CD4-positive, CD25-positive, alpha-beta regulatory T cell (primary cell): ENCODE measurements around the gene ANKFN1. TPM values are rescaled to one million over a fixed set of nuclear protein-coding genes. Genes with fewer than 3 reads are reported as not detected.

Source experiments
- ATAC-seq, 2 donors: fragments of 150-1000 bp; cut with Tn5 transposase; one replicate each; pipeline ENCODE4 v1.10.0; 2021; ENCODE audit warnings: low read depth in 2 of 2, moderate number of reproducible peaks in 2 of 2, moderate library complexity in 1 of 2
- DNase-seq, 3 donors: peaks; one replicate each; pipeline versions ENCODE4 v3.0.0 to v3.0.0-alpha.2; 2012 to 2022; ENCODE audit warnings: mixed read lengths in 1 of 3
- H3K27ac ChIP-seq: one replicate; pipeline ENCODE4 v1.7.0; 2013; ENCODE audit warnings: mild to moderate bottlenecking, low read length; ENCODE audit not compliant: insufficient read depth, poor library complexity, severe bottlenecking
- H3K27me3 ChIP-seq: one replicate; pipeline ENCODE4 v1.7.0; 2013; ENCODE audit warnings: low read length; ENCODE audit not compliant: control insufficient read depth, insufficient read depth
- H3K36me3 ChIP-seq: one replicate; pipeline ENCODE4 v1.7.0; 2013; ENCODE audit warnings: mild to moderate bottlenecking, low read length, moderate library complexity; ENCODE audit not compliant: control insufficient read depth, insufficient read depth
- H3K4me1 ChIP-seq: 2 replicates; pipeline ENCODE4 v1.7.0; 2013; ENCODE audit warnings: mild to moderate bottlenecking, low read length; ENCODE audit not compliant: insufficient read depth, control insufficient read depth, poor library complexity, severe bottlenecking
- H3K4me3 ChIP-seq: one replicate; pipeline ENCODE4 v1.7.0; 2013; ENCODE audit warnings: low read depth, mild to moderate bottlenecking, low read length, moderate library complexity
- H3K9me3 ChIP-seq, 2 experiments: 1 replicate in 1 of 2; 2 replicates in 1 of 2; pipeline ENCODE4 v1.7.0; 2013; ENCODE audit warnings: low read length in 2 of 2, mild to moderate bottlenecking in 1 of 2, moderate library complexity in 1 of 2; ENCODE audit not compliant: control insufficient read depth in 2 of 2
- H3K27ac Mint-ChIP-seq, 3 donors: one replicate each; pipeline ENCODE4 v1.8.0; 2020 to 2022; ENCODE audit warnings: mild to moderate bottlenecking in 3 of 3, mixed read lengths in 3 of 3, moderate library complexity in 2 of 3
- H3K27me3 Mint-ChIP-seq: one replicate; pipeline ENCODE4 v1.8.0; 2022; ENCODE audit warnings: mild to moderate bottlenecking, mixed read lengths
- H3K36me3 Mint-ChIP-seq: one replicate; pipeline ENCODE4 v1.8.0; 2020; ENCODE audit warnings: mixed read lengths
- H3K4me1 Mint-ChIP-seq, 4 donors: one replicate each; pipeline ENCODE4 v1.8.0; 2020 to 2022; ENCODE audit warnings: mixed read lengths in 4 of 4, mild to moderate bottlenecking in 1 of 4
- H3K4me3 Mint-ChIP-seq, 4 donors: one replicate each; pipeline ENCODE4 v1.8.0; 2020 to 2022; ENCODE audit warnings: mild to moderate bottlenecking in 4 of 4, mixed read lengths in 4 of 4, moderate library complexity in 3 of 4
- H3K9me3 Mint-ChIP-seq, 7 donors: one replicate each; pipeline ENCODE4 v1.8.0; 2020 to 2022; ENCODE audit warnings: mixed read lengths in 7 of 7, mild to moderate bottlenecking in 3 of 7, moderate library complexity in 2 of 7
- polyA plus RNA-seq, 4 donors: library from polyadenylated mRNA; unstranded; fragments of 300-500 nt; fragmentation: Illumina TruSeq; gene quantifications; one replicate each; pipeline ENCODE4 v1.2.3, GENCODE V29; 2021
- total RNA-seq: library from RNA; stranded (reverse); gene quantifications from one replicate; pipeline ENCODE4 v1.2.3, GENCODE V29; 2022

Gene ANKFN1
- total and polyA plus RNA-seq, 5 donors from 2014 or later = not detected

DNA sequence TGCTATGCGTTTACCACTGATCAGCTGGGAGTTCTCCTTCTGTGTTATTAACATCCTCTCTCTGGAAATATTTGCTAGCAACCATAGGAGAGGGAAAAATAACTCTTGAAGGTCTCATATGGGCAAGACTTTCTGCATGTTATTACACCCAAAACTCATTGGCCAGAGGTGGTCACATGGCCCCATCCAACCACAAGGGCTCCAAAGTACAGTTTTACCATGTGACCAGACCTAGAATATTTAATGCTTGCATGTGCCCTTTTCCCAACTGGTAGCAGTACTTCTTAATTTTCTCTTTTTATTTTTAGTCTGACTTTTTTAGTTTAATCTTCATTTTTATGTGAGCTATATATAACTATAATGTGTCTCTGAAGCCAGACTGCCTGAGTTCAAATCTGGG is 299.2 kb downstream of the ANKFN1 start:
- ATAC-seq (no peak), DNase-seq (no peak)
- H3K36me3 ChIP-seq = no peaks in the 10 kb centered on the region
- H3K27me3 Mint-ChIP-seq = peaks cover 24% of the 10 kb centered on the region
- no peaks in the 10 kb centered on the region for H3K4me1 ChIP-seq
- peaks cover 0 to 3% (median 0%) of the 10 kb centered on the region in 7 donors for H3K9me3 Mint-ChIP-seq
- H3K36me3 Mint-ChIP-seq = no peaks in the 10 kb centered on the region
- H3K27me3 ChIP-seq = peaks cover 4% of the 10 kb centered on the region
- no peaks in the 10 kb centered on the region for H3K4me1 Mint-ChIP-seq
- H3K9me3 ChIP-seq = no peaks in the 10 kb centered on the region
- no peak overlapping the region for H3K27ac ChIP-seq
- no peak overlapping the region for H3K27ac Mint-ChIP-seq
- H3K4me3 Mint-ChIP-seq = no peak overlapping the region
- no peak overlapping the region for H3K4me3 ChIP-seq

DNA sequence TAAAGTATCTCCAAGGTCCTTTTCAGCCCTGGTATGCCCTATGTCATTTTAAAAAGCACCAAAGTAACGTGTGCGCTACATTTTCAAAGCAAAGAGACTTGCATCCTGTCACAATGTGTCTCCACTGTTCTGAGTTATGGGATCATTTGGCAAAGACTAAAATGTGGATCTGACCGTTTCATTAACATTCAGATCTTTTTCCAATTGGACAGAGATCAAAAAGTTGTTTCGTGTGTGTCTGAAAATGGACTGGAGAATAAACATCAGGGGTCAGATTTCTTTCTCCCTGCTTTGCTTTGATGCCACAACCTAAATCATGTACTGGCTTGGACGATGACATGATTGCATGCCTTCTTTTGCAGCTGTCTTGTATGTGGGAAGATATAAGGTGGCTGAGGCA is 304.2 kb downstream of the ANKFN1 start:
- Histone ChIP-seq H3K36me3 (no peaks in the 10 kb centered on the region), H3K4me1 (no peaks in the 10 kb centered on the region), H3K27me3 (peaks cover 4% of the 10 kb centered on the region), H3K9me3 (no peaks in the 10 kb centered on the region), H3K4me3 (no peak overlapping the region), H3K27ac (no peak overlapping the region)
- peaks cover 0 to 3% (median 0%) of the 10 kb centered on the region in 7 donors for H3K9me3 Mint-ChIP-seq
- no peak overlapping the region for H3K4me3 Mint-ChIP-seq
- H3K4me1 Mint-ChIP-seq = no peaks in the 10 kb centered on the region
- peaks cover 41% of the 10 kb centered on the region for H3K27me3 Mint-ChIP-seq
- no peak overlapping the region for H3K27ac Mint-ChIP-seq
- ATAC-seq (no peak), DNase-seq (no peak)
- H3K36me3 Mint-ChIP-seq = no peaks in the 10 kb centered on the region

DNA sequence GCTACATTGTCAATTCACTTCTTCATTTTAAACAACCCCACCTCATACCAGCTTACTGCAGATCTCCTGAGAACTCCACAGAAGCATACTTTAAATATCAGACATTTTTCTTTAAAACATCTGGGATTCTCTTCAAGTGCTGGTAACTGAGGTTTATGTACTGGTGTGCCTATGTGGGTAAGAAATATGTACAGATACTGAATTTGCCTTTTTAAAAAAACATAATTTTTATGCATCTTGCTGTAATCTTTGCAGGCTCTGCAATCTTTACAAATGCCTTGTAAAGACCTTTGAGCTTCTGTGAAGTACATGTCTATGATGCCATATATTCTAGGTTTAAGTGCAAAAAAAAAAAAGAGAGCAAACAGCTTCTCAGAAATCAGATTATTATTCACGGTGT is 312.6 kb downstream of the ANKFN1 start:
- H3K27me3 ChIP-seq = peaks cover 3% of the 10 kb centered on the region
- no peak overlapping the region for H3K4me3 ChIP-seq
- Mint-ChIP-seq H3K9me3 (no peaks in the 10 kb centered on the region), H3K27ac (no peak overlapping the region), H3K27me3 (peaks cover 17% of the 10 kb centered on the region), H3K4me3 (no peak overlapping the region), H3K36me3 (no peaks in the 10 kb centered on the region), H3K4me1 (no peaks in the 10 kb centered on the region)
- no peaks in the 10 kb centered on the region for H3K36me3 ChIP-seq
- no peaks in the 10 kb centered on the region for H3K4me1 ChIP-seq
- no peaks in the 10 kb centered on the region for H3K9me3 ChIP-seq
- no peak for DNase-seq
- no peak overlapping the region for H3K27ac ChIP-seq
- no peak for ATAC-seq

DNA sequence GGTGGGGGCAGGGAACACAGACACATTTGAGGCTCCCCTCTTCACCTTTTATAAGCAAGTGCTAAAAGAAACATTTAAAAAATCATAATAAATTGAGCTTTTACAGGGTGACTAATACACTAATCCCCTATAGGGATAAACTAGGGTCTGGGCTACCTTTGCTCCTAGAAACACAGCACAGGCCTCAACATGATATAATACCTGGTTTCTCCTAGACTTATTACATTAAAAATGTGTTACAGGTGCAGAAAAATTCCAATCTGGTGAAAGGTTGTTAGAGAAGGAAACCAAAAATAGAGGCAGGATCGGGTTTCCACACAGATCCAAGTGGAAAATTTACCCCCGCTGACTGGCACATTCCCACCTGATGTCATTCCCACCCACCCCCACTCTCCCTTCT is 315.6 kb downstream of the ANKFN1 start:
- H3K27ac ChIP-seq = no peak overlapping the region
- Mint-ChIP-seq H3K27me3 (peaks cover 7% of the 10 kb centered on the region), H3K27ac (no peak overlapping the region), H3K36me3 (no peaks in the 10 kb centered on the region), H3K4me3 (no peak overlapping the region), H3K9me3 (peaks cover 0 to 7% (median 2%) of the 10 kb centered on the region in 7 donors), H3K4me1 (no peaks in the 10 kb centered on the region)
- no peak overlapping the region for H3K4me3 ChIP-seq
- no peaks in the 10 kb centered on the region for H3K9me3 ChIP-seq
- no peaks in the 10 kb centered on the region for H3K36me3 ChIP-seq
- H3K27me3 ChIP-seq = peaks cover 3% of the 10 kb centered on the region
- DNase-seq = no peak
- ATAC-seq = no peak
- H3K4me1 ChIP-seq = no peaks in the 10 kb centered on the region

DNA sequence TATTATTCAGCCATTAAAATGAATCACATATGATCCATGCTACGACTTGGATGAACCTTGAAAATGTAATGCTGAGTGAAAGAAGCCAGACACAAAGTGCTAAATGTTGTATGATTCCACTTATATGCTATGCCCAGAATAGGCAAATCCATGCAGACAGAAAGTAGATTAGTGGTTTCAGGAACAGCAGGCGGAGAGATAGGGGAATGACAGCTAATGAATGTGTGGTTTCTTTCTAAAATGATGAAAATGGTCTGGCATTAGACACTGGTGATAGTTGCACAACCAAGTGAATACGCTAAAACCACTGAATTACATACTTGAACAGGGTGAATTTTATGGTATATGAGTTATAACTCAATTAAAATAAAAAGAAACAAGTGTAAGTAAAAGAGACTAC is 318.4 kb downstream of the ANKFN1 start:
- no peaks in the 10 kb centered on the region for H3K9me3 ChIP-seq
- no peak overlapping the region for H3K4me3 Mint-ChIP-seq
- ATAC-seq (no peak), DNase-seq (no peak)
- no peak overlapping the region for H3K27ac ChIP-seq
- H3K27ac Mint-ChIP-seq = no peak overlapping the region
- peaks cover 0 to 9% (median under 1%) of the 10 kb centered on the region in 4 donors for H3K4me1 Mint-ChIP-seq
- no peaks in the 10 kb centered on the region for H3K36me3 Mint-ChIP-seq
- no peaks in the 10 kb centered on the region for H3K27me3 Mint-ChIP-seq
- peaks cover 0 to 7% (median 4%) of the 10 kb centered on the region in 7 donors for H3K9me3 Mint-ChIP-seq
- H3K36me3 ChIP-seq = no peaks in the 10 kb centered on the region
- no peaks in the 10 kb centered on the region for H3K4me1 ChIP-seq
- H3K4me3 ChIP-seq = no peak overlapping the region
- H3K27me3 ChIP-seq = peaks cover 3% of the 10 kb centered on the region

DNA sequence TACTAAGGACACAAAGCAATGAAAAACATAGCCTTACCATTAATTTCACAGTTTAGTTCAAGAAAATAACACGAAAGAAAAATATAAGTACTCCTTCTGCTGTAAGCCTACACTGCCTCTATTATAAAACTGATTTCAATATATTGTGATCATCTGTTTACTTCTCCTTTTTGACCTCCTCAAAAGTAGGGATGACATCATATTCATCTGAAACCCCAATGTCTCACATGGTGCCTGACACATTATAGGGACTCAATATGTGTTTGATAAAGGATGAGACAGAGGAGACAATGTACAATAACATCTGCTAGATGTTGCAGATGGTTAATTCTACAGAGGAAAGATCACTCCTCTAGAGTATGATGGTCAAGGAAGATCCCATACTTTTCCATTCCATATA is 321.8 kb downstream of the ANKFN1 start:
- no peaks in the 10 kb centered on the region for H3K4me1 ChIP-seq
- no peaks in the 10 kb centered on the region for H3K9me3 ChIP-seq
- no peak overlapping the region for H3K27ac ChIP-seq
- H3K27ac Mint-ChIP-seq = no peak overlapping the region
- peaks cover 0 to 9% (median under 1%) of the 10 kb centered on the region in 4 donors for H3K4me1 Mint-ChIP-seq
- no peaks in the 10 kb centered on the region for H3K36me3 Mint-ChIP-seq
- ATAC-seq (no peak), DNase-seq (no peak)
- H3K4me3 Mint-ChIP-seq = no peak overlapping the region
- H3K27me3 ChIP-seq = peaks cover 3% of the 10 kb centered on the region
- peaks cover 0 to 7% (median 4%) of the 10 kb centered on the region in 7 donors for H3K9me3 Mint-ChIP-seq
- H3K36me3 ChIP-seq = no peaks in the 10 kb centered on the region
- H3K4me3 ChIP-seq = no peak overlapping the region
- peaks cover 5% of the 10 kb centered on the region for H3K27me3 Mint-ChIP-seq

DNA sequence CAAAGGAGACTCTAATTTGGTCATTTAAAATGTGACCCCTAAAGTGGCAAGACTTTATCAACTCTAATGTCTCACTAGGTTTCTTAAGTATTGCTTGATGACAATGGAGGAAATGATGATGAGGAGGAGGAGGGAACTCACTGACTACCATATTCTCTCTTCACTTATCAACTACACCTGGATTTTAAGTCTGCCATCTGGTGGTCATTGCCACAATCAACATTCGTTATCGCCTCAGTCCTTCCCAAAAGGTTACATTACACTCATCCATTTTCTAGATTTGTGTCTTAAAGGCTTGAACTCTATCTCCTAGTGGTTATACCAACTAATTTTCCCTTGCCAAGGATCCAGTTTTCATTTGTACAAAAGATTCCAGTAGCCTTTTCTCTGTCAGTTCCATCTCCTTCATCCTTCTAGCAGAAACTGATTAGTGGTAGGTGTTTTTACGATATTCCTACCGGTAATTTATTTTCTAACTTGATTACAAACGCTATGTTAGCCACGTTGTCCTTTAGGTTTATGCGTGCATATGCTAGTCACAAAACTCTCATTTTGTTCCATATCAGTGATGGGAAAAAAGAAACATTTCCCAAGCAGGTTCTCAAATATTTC is 325.7 kb downstream of the ANKFN1 start:
- Mint-ChIP-seq H3K27ac (no peak overlapping the region), H3K36me3 (no peaks in the 10 kb centered on the region), H3K4me1 (peaks cover 0 to 9% (median under 1%) of the 10 kb centered on the region in 4 donors), H3K9me3 (peaks cover 0 to 2% (median 0%) of the 10 kb centered on the region in 7 donors), H3K27me3 (peaks cover 5% of the 10 kb centered on the region), H3K4me3 (no peak overlapping the region)
- no peaks in the 10 kb centered on the region for H3K36me3 ChIP-seq
- no peaks in the 10 kb centered on the region for H3K4me1 ChIP-seq
- peak in 1 of 3 donors; percentile 35 for DNase-seq
- H3K27ac ChIP-seq = no peak overlapping the region
- ATAC-seq = no peak
- H3K9me3 ChIP-seq = no peaks in the 10 kb centered on the region
- no peak overlapping the region for H3K4me3 ChIP-seq
- peaks cover 5% of the 10 kb centered on the region for H3K27me3 ChIP-seq

DNA sequence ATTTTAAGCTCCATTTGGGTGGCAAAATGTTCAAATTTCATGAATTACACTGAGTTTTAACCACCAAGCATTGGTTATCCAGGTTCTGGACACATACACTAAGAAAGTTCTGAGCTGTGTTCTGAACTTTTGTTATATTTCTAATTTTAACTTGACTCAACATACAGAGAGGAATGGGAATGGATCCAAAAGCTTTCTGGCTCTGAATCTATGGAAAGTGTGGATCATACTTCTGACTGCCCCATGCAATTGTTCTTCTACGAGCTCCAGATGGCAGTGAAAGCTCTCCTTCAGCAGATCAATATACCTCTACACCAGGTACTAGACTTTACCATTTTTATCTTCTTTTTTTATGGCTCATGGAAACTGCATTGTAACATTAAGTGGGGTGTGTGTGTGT is 327.2 kb downstream of the ANKFN1 start:
- H3K9me3 Mint-ChIP-seq = peaks cover 0 to 2% (median 0%) of the 10 kb centered on the region in 7 donors
- Histone ChIP-seq H3K27me3 (peaks cover 2% of the 10 kb centered on the region), H3K36me3 (no peaks in the 10 kb centered on the region), H3K4me3 (no peak overlapping the region), H3K4me1 (no peaks in the 10 kb centered on the region), H3K9me3 (no peaks in the 10 kb centered on the region), H3K27ac (no peak overlapping the region)
- H3K36me3 Mint-ChIP-seq = no peaks in the 10 kb centered on the region
- peaks cover 9% of the 10 kb centered on the region for H3K27me3 Mint-ChIP-seq
- no peak for DNase-seq
- ATAC-seq = no peak
- peaks cover 0 to 9% (median under 1%) of the 10 kb centered on the region in 4 donors for H3K4me1 Mint-ChIP-seq
- no peak overlapping the region for H3K4me3 Mint-ChIP-seq
- H3K27ac Mint-ChIP-seq = no peak overlapping the region
